Suprapubic skin (tissue), 4 donors: ENCODE data around the gene EML2. TPM values are rescaled to one million over a fixed set of nuclear protein-coding genes. Genes with fewer than 3 reads are reported as not detected.

Experiments used
- DNase-seq, 2 donors: peaks; one replicate each; pipeline ENCODE4 v3.0.0-alpha.2; 2019; ENCODE audit warnings: low spot score in 2 of 2
- H3K27ac ChIP-seq: fragments of 200-600 bp; sonication (generic); one replicate; pipeline ENCODE4 v1.5.1; 2019
- H3K27me3 ChIP-seq: fragments of 200-600 bp; sonication (generic); one replicate; pipeline ENCODE4 v1.5.1; 2019
- H3K36me3 ChIP-seq: fragments of 200-600 bp; sonication (generic); one replicate; pipeline ENCODE4 v1.5.1; 2019
- H3K4me1 ChIP-seq: fragments of 200-600 bp; sonication (generic); one replicate; pipeline ENCODE4 v1.5.1; 2019
- H3K4me3 ChIP-seq: fragments of 200-600 bp; sonication (generic); one replicate; pipeline ENCODE4 v1.5.1; 2019; ENCODE audit warnings: mild to moderate bottlenecking
- H3K9me3 ChIP-seq: fragments of 200-600 bp; sonication (generic); one replicate; pipeline ENCODE4 v1.5.1; 2019
- CTCF ChIP-seq, 2 donors: fragments of 200-600 bp in 1 of 2; fragments of 450-650 bp in 1 of 2; sonication (generic) in 1 of 2; IDR thresholded peaks; one replicate each; pipeline ENCODE4 v1.5.1; 2016 to 2019; ENCODE audit warnings: antibody characterized with exemption in 2 of 2, mild to moderate bottlenecking in 1 of 2, moderate library complexity in 1 of 2
- EP300 ChIP-seq: sonication (generic); formaldehyde crosslinking; IDR thresholded peaks from one replicate; pipeline ENCODE4 v1.6.1; 2017; ENCODE audit warnings: antibody characterized with exemption
- POLR2A ChIP-seq, 2 donors: fragments of 450-650 bp; IDR thresholded peaks; one replicate each; pipeline ENCODE4 v1.6.1; 2017; ENCODE audit warnings: antibody characterized with exemption in 2 of 2, mild to moderate bottlenecking in 2 of 2, moderate library complexity in 2 of 2
- POLR2AphosphoS5 ChIP-seq, 3 donors: sonication (generic); formaldehyde crosslinking; IDR thresholded peaks; one replicate each; pipeline ENCODE4 v1.6.1; 2017; ENCODE audit warnings: antibody characterized with exemption in 3 of 3
- WGBS: methylation state at CpG from one replicate; pipeline ENCODE4 v1.1.5; 2018; 5-methylcytosine and 5-hydroxymethylcytosine counted together
- total RNA-seq, 4 donors: library from RNA; depleted of rRNA; stranded (reverse); fragments of >200 nt; gene quantifications; one replicate each; pipeline ENCODE4 v1.1.0, GENCODE V29; 2016

Gene EML2
- total RNA-seq, 4 donors from 2014 or later: 60.0 to 112 (median 74.8) TPM

DNA sequence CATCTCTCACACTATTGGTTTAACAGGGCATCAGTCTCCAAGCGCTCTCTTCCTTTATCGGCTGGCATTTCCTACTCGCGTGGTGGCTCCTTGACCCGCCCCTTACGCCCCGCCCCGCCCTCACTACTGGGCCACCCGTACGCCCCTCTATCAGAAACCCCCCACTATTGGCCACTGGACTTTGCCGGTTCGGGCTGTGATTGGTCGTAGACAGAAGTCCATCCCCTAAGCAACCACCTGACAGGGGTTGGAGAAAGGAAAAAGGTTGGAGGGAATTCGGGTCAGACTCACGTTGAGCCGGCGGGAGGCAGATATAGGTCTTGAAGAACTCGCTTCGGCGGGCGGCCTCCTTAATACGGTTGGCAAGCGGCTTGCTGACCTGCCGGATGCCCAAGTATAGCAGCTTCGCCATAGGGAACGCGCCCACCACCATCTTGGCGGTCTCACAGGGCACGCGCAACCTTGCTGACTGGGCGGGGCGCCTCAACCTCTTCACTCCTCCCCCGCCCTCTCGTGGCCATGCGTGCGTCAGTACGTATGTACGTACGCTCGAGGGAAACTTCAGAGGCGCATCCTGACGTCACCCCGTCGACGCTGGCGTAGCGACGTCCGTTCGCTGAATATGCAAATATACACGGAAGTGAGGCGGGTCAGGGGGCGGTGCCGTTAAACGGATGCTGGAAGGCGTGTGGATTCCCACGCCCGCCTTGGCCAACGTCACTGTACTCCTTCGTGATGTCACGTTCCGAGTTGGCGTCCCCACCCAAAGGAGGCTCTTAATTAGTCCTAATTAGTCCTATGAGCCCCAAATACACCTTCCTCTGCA is 54.7 kb downstream of the EML2 start, which contains the start of gene OPA3:
Gene OPA3, minus strand, starts transcription at position 471 of the 826 bp plus-strand sequence. Its CDS starts 38 bp downstream, at position 433.
- peak within 1 kb of the TSS; percentile 95 for H3K27ac ChIP-seq
- peaks cover 18% of the 10 kb centered on the region for H3K4me1 ChIP-seq
- peak; percentile 76 to 99 (median 85) for TF ChIP-seq POLR2AphosphoS5 (IDR thresholded peaks at IDR 0.05)
- peak; percentile 97 for TF ChIP-seq EP300
- TF ChIP-seq POLR2A (IDR thresholded peaks at IDR 0.05): peak; percentile 45 to 64
- no peak for TF ChIP-seq CTCF (IDR thresholded peaks at IDR 0.05)
- H3K4me3 ChIP-seq: peak within 1 kb of the TSS; percentile 69
- WGBS: under 1% methylated on average over 28 of the region's 63 CpGs
- no peaks in the 10 kb centered on the region for H3K27me3 ChIP-seq
- no peaks in the 10 kb centered on the region for H3K36me3 ChIP-seq
- H3K9me3 ChIP-seq: no peaks in the 10 kb centered on the region
- peak; percentile 100 for DNase-seq

- no peak overlapping the region for H3K27ac ChIP-seq
- H3K27me3 ChIP-seq: no peaks in the 10 kb centered on the region
- 89% methylated on average over 7 of the region's 7 CpGs for WGBS
- H3K4me1 ChIP-seq: peaks cover 41% of the 10 kb centered on the region
- no peaks in the 10 kb centered on the region for H3K36me3 ChIP-seq
- H3K9me3 ChIP-seq: no peaks in the 10 kb centered on the region
- no peak overlapping the region for H3K4me3 ChIP-seq
- no peak for DNase-seq
- no peak for TF ChIP-seq CTCF (IDR thresholded peaks at IDR 0.05)
- TF ChIP-seq EP300: no peak
- TF ChIP-seq POLR2A (IDR thresholded peaks at IDR 0.05): no peak
- TF ChIP-seq POLR2AphosphoS5 (IDR thresholded peaks at IDR 0.05): no peak
These were observed 57.6 kb downstream of the EML2 start for GRCh38 chr19:45581576-45581975.

GRCh38 chr19:45578861-45579260 is 60.3 kb downstream of the EML2 start:
- no peak for DNase-seq
- no peaks in the 10 kb centered on the region for H3K27me3 ChIP-seq
- peak overlapping the region; percentile 66 for H3K27ac ChIP-seq
- H3K9me3 ChIP-seq: no peaks in the 10 kb centered on the region
- no peak overlapping the region for H3K4me3 ChIP-seq
- TF ChIP-seq POLR2A (IDR thresholded peaks at IDR 0.05): no peak
- TF ChIP-seq POLR2AphosphoS5 (IDR thresholded peaks at IDR 0.05): no peak
- no peak for TF ChIP-seq CTCF (IDR thresholded peaks at IDR 0.05)
- TF ChIP-seq EP300: no peak
- peaks cover 40% of the 10 kb centered on the region for H3K4me1 ChIP-seq
- no peaks in the 10 kb centered on the region for H3K36me3 ChIP-seq
- 33% methylated on average over 5 of the region's 5 CpGs for WGBS

DNA sequence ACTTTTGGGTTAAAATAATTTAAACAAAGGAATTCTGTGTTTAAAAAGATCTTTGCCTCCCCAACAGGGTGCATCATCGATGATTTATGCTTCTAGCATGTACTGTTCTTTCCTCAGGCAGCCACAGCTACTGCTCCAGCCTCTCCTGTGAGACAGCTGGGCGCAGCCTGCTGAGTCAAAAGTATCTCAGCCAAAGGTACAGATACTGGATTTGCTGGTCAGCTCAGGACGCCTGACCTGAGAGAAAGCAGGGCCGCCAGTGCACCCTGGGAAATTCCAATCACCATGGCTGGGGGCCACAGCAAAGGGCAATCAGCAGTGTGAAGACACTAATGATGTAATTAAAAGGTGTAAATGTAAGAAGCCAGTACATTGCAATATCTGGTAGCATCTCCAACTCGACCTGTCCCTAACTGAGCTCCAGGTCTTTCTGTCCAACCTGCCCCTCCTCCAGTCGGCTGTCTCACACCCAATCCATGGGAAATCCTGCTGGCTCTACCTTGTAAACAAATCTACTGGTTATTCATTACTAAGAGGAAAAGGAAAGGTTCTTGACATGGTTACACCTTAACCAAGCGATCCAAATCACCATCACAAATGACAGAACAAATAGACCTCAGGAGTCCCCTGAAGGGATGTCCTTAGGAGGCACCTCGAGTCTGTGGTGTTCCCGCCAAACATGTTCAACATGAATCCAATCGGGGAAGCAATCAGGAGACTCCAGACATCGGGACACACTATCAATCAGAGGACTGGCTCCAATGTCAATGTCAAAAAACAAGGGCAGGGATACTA is 61.9 kb downstream of the EML2 start:
- no peak for TF ChIP-seq EP300
- no peak for TF ChIP-seq CTCF (IDR thresholded peaks at IDR 0.05)
- TF ChIP-seq POLR2AphosphoS5 (IDR thresholded peaks at IDR 0.05): no peak
- TF ChIP-seq POLR2A (IDR thresholded peaks at IDR 0.05): no peak
- Histone ChIP-seq H3K36me3 (no peaks in the 10 kb centered on the region), H3K4me1 (peaks cover 33% of the 10 kb centered on the region), H3K4me3 (no peak overlapping the region), H3K27ac (peak overlapping the region; percentile 66), H3K9me3 (no peaks in the 10 kb centered on the region), H3K27me3 (no peaks in the 10 kb centered on the region)
- DNase-seq: no peak
- WGBS: 41% methylated on average over 11 of the region's 11 CpGs

GRCh38 chr19:45576682-45577081 is 62.5 kb downstream of the EML2 start:
- H3K9me3 ChIP-seq: no peaks in the 10 kb centered on the region
- DNase-seq: no peak
- 68% methylated on average over 3 of the region's 3 CpGs for WGBS
- H3K27ac ChIP-seq: peak overlapping the region; percentile 66
- H3K27me3 ChIP-seq: no peaks in the 10 kb centered on the region
- no peaks in the 10 kb centered on the region for H3K36me3 ChIP-seq
- no peak overlapping the region for H3K4me3 ChIP-seq
- peaks cover 31% of the 10 kb centered on the region for H3K4me1 ChIP-seq
- TF ChIP-seq EP300 (no peak), POLR2A (IDR thresholded peaks at IDR 0.05) (no peak), POLR2AphosphoS5 (IDR thresholded peaks at IDR 0.05) (no peak), CTCF (IDR thresholded peaks at IDR 0.05) (no peak)
